HepG2 (cell line): ENCODE results near the gene PCDH12. TPM values are rescaled to one million over a fixed set of nuclear protein-coding genes. Genes with fewer than 3 reads are reported as not detected.

Source experiments
- ATAC-seq: fragments of 200-7000 bp; cut with Tn5 transposase; 3 replicates; pipeline ENCODE4 v1.9.1; 2020; ENCODE audit warnings: mild to moderate bottlenecking, moderate library complexity
- BruUV-seq: library from RNA; stranded (reverse); fragments of 400-500 nt; replicated peaks from 2 replicates; lab custom pipeline; 2021; lab: Mats Ljungman, UMichigan
- CTCF ChIA-PET: fragments of 300-600 bp; formaldehyde crosslinking; extraction: SDS; loops from one replicate; lab custom pipeline; 2021; ENCODE audit warnings: low total read pairs, inconsistent platforms, low intra/inter-chr PET ratio; lab: Yijun Ruan, JAX
- POLR2A ChIA-PET: fragments of 350-600 bp; sonication (Branson Sonifier 250); formaldehyde crosslinking; loops from one replicate; lab custom pipeline; 2020; ENCODE audit warnings: antibody characterized with exemption, inconsistent platforms; lab: Yijun Ruan, JAX
- DNase-seq: peaks from one replicate; pipeline ENCODE4 v3.0.0-alpha.2; 2015; ENCODE audit warnings: low spot score
- FAIRE-seq: peaks from 3 replicates; lab custom pipeline; 2011; peaks lifted over from hg19 to GRCh38; lab: Jason Lieb, UNC
- H2AFZ ChIP-seq: one replicate; pipeline ENCODE4 v1.6.1; 2011; ENCODE audit warnings: low read length, inconsistent platforms
- H3K27ac ChIP-seq: fragments of 300-600 bp; 3 replicates; pipeline ENCODE4 v1.8.0; 2011; ENCODE audit warnings: mixed run types, mild to moderate bottlenecking, mixed read lengths, low read length, inconsistent platforms; ENCODE audit not compliant: insufficient read depth; ENCODE audit errors: extremely low read length
- H3K27me3 ChIP-seq, 2 experiments: fragments of 200-600 bp in 1 of 2; 2 replicates in 1 of 2; 3 replicates in 1 of 2; pipeline versions ENCODE4 v1.6.0 to v1.8.0; 2011; ENCODE audit warnings: low read length in 2 of 2, mild to moderate bottlenecking in 2 of 2, moderate library complexity in 2 of 2, inconsistent platforms in 1 of 2; ENCODE audit not compliant: insufficient read depth in 2 of 2, control insufficient read depth in 1 of 2
- H3K36me3 ChIP-seq, 2 experiments: fragments of 200-600 bp in 1 of 2; replicated peaks in 1 of 2; 2 replicates in 1 of 2; 3 replicates in 1 of 2; pipeline versions ENCODE4 v1.5.1 to v1.8.0; 2011; ENCODE audit warnings: low read length in 2 of 2, inconsistent platforms in 1 of 2; ENCODE audit not compliant: insufficient read depth in 2 of 2, control insufficient read depth in 1 of 2
- H3K4me1 ChIP-seq: 2 replicates; pipeline ENCODE4 v1.5.1; 2012; ENCODE audit warnings: low read length, inconsistent platforms; ENCODE audit not compliant: insufficient read depth
- H3K4me2 ChIP-seq: 2 replicates; pipeline ENCODE4 v1.6.0; 2011; ENCODE audit warnings: low read depth, low read length, inconsistent platforms
- H3K4me3 ChIP-seq, 3 experiments: fragments of 200-600 bp in 1 of 3; sonication (generic), shearing (Covaris generic) in 1 of 3; replicated peaks in 1 of 3; 2 replicates each; pipeline ENCODE4 v1.5.1; 2011 to 2016; ENCODE audit warnings: low read length in 3 of 3, inconsistent platforms in 2 of 3, low read depth in 2 of 3, mild to moderate bottlenecking in 2 of 3, control low read depth in 1 of 3, mixed read lengths in 1 of 3; ENCODE audit not compliant: insufficient read depth in 1 of 3
- H3K79me2 ChIP-seq: one replicate; pipeline ENCODE4 v1.6.1; 2011; ENCODE audit warnings: low read length, inconsistent platforms; ENCODE audit not compliant: insufficient read depth
- H3K9ac ChIP-seq: 2 replicates; pipeline ENCODE4 v1.6.0; 2011; ENCODE audit warnings: mild to moderate bottlenecking, low read depth, low read length, inconsistent platforms; ENCODE audit not compliant: insufficient read depth
- H3K9me3 ChIP-seq: 2 replicates; pipeline ENCODE4 v1.5.1; 2012; ENCODE audit warnings: mild to moderate bottlenecking, low read length
- H4K20me1 ChIP-seq: 2 replicates; pipeline ENCODE4 v1.6.0; 2011; ENCODE audit warnings: inconsistent platforms, mild to moderate bottlenecking, low read length, moderate library complexity; ENCODE audit not compliant: insufficient read depth
- NAIF1 ChIP-seq: sonication (generic); formaldehyde crosslinking; IDR thresholded peaks from 2 replicates; pipeline ENCODE4 v1.5.0; 2020; ENCODE audit warnings: mild to moderate bottlenecking, missing genetic modification reagents, borderline replicate concordance
- PHB2 ChIP-seq: fragments of 450-650 bp; IDR thresholded peaks from 2 replicates; pipeline ENCODE4 v1.6.1; 2018; ENCODE audit not compliant: partially characterized antibody
- REPIN1 ChIP-seq: sonication (generic); formaldehyde crosslinking; IDR thresholded peaks from 2 replicates; pipeline ENCODE4 v1.8.0; 2022; ENCODE audit warnings: missing genetic modification reagents, low read depth, mild to moderate bottlenecking, borderline replicate concordance
- SRY ChIP-seq: sonication (generic); formaldehyde crosslinking; IDR thresholded peaks from 2 replicates; pipeline ENCODE4 v1.8.0; 2022; ENCODE audit warnings: mild to moderate bottlenecking, missing genetic modification reagents
- TRIM24 ChIP-seq: sonication (generic); formaldehyde crosslinking; IDR thresholded peaks from 2 replicates; pipeline ENCODE4 v1.8.0; 2022; ENCODE audit warnings: mild to moderate bottlenecking, missing genetic modification reagents
- WGBS: methylation state at CpG from one replicate; pipeline ENCODE4 v1.1.6; 2017; ENCODE audit warnings: low lambda C conversion rate; 5-methylcytosine and 5-hydroxymethylcytosine counted together
- in situ Hi-C: cut with HindIII; loops from 2 replicates; pipeline ENCODE4 v1.10.0; 2017; ENCODE audit warnings: low pct_unique_long_range_greater_than_20kb; ENCODE audit not compliant: extremely low pct_ligation_motif_present
- intact Hi-C: fragments of 100-400 bp; cut with micrococcal nuclease; formaldehyde crosslinking; loops from one replicate; pipeline ENCODE4 v1.10.0; 2022; ENCODE audit not compliant: unreplicated experiment
- polyA plus RNA-seq, 8 experiments: library from polyadenylated mRNA; depleted of rRNA in 3 of 8; stranded (reverse) in 7 of 8; unstranded in 1 of 8; fragments of >200 nt; fragmentation: Illumina TruSeq in 4 of 8; extraction: Trizol in 4 of 8; gene quantifications; 2 replicates each; pipeline versions ENCODE4 v1.2.1 to v1.2.3, GENCODE V29; 2011 to 2016; ENCODE audit warnings: low read depth in 4 of 8, missing spikeins in 1 of 8, mixed read lengths in 1 of 8; ENCODE audit not compliant: insufficient read depth in 1 of 8
- total RNA-seq, 5 experiments: library from RNA; depleted of rRNA; stranded (reverse); fragments of >200 nt; fragmentation: Illumina TruSeq; extraction: Trizol; gene quantifications; 2 replicates each; pipeline ENCODE4 v1.2.3, GENCODE V29; 2016; ENCODE audit warnings: low read depth in 1 of 5
- TF ChIP-seq, protein P1 (sequence below): sonication (generic); formaldehyde crosslinking; IDR thresholded peaks from 2 replicates; pipeline ENCODE4 v1.4.0; 2020; ENCODE audit warnings: missing genetic modification reagents, borderline replicate concordance

Gene PCDH12
- total and polyA plus RNA-seq, 2 of the 13 experiments (the other 11 are each of a cell fraction or from before 2014, with no cell fraction given) = not detected

DNA sequence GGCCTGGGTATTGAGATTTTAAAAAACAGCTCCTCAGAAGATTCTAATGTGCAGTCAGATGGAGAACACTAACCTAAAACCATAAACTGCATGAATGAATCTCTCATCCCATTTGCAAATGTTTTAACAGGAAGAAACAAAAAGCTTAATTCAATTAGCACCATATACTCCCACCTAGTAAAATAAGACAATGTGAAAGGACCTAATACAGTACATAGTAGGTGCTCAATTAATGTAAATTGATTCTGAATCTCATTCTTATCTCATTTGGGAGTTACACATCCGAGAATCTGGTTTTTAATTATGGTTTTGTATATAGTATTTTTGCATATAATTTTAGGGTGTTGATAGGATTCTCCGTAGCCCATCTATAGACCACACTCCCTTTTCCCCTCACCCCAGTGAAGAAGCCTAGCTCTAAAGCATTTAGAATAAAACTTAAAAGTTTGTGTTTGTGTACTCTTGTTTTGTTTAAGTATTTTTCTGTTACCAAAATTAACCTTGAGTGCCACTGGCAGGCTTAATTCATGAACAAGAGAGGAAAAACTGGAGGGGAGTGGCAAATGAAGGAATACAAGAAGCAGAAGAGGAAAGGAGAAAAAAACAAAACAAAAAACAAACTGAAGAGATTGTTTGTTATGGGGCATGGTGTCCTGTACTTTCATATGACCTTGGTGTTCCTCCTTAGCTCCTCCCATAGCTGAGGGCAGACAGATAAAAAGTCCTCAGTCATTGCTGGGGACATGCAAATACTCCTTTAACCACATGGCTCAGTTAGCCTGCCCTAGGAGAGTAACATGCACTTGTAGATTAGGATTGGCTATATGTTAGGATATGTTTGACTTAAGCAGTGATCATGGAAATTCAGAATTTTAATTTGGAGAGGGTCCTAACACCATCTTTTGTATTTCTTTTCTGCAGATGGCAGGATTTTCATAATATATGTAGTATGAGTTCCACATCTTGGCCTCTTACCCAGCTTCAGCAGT lies 12.1 kb upstream of the PCDH12 start:
- POLR2A ChIA-PET = interaction anchor here (0.8 to 2.9 kb wide), 14 partner anchors 9 to 372 kb away, joined by 3 to 26 read pairs (median 4); partner anchors contain the start of genes DELE1, GNPDA1 and PCDH12
- no peak for FAIRE-seq
- no peak for ATAC-seq
- WGBS = 57% methylated on average over 2 of the region's 2 CpGs
- peak overlapping the region; percentile 76 to 95 (median 89) for H3K4me3 ChIP-seq
- peaks cover 55% of the 10 kb centered on the region for H3K4me1 ChIP-seq
- TF ChIP-seq SRY = no peak
- TF ChIP-seq NAIF1 (CRISPR knock-in tag) = 0 out of 2 replicates have a peak, but pooled peaks have one; percentile 29
- TF ChIP-seq, all 625 proteins: peak for 1
- Histone ChIP-seq H2AFZ (no peak overlapping the region), H3K27me3 (no peaks in the 10 kb centered on the region; a peak in 1 of 5 replicates), H3K4me2 (peak overlapping the region; percentile 65), H3K36me3 (peaks cover 3 to 10% of the 10 kb centered on the region in 2 experiments; a peak in 2 of 5 replicates), H4K20me1 (no peaks in the 10 kb centered on the region), H3K9ac (peak overlapping the region; percentile 95), H3K79me2 (peaks cover 4% of the 10 kb centered on the region), H3K9me3 (no peaks in the 10 kb centered on the region), H3K27ac (peak overlapping the region; percentile 87)
- no TSS peak for BruUV-seq
- no peak for DNase-seq
- CTCF ChIA-PET = no interaction called here
- in situ Hi-C loops (no loop called here), intact Hi-C loops (no loop called here)

DNA sequence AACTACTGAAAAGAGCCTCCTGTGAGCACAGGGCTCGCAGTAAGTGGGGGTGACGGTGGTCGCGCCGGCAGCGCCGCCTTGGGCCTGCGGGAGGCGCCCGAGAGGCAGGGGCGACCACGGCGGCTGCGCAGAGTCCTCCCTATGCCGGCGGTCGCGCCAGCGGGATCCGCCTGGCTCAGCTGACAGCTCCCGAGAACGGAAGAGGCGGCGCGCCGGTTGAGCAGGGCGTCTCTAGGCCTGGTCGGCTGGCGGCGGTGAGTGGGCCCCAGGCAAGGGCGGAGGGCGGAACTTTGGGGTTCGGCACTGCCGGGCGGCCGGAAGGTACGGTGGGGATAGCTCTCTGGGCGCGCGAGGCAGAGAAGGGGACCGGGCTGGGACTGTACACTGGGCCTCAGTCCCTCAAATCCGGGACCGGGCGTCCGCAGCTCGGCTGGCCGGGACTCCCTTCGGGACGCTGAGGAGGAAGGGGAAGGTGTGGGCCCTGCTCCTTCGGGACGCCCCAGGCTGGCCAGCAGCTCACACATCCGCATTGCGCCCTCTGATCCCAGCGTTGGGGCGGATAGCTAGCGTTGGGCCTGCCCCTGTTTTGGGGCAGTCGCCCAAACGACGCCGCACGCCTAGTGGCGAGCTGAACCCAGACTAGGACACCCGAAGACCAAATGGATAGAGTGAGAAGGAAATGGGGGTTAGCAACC lies 11.1 kb upstream of the PCDH12 start, which contains the start of gene RNF14:
Gene RNF14 (plus strand): TSS at position 192 of the 695 bp plus-strand sequence. CDS start 4,484 bp downstream, outside the sequence.
- intact Hi-C loops (no loop called here), in situ Hi-C loops (no loop called here)
- H3K27me3 ChIP-seq = no peaks in the 10 kb centered on the region; a peak in 2 of 5 replicates
- H3K4me1 ChIP-seq = peaks cover 49% of the 10 kb centered on the region
- WGBS = 0% methylated on average over 12 of the region's 63 CpGs
- ChIA-PET POLR2A (interaction anchor here (0.8 to 2.9 kb wide), 16 partner anchors 8 to 373 kb away, joined by 3 to 26 read pairs (median 4); partner anchors contain the start of genes DELE1, GNPDA1, HDAC3 and PCDH12), CTCF (no interaction called here)
- ATAC-seq = peak; percentile 98
- no peaks in the 10 kb centered on the region for H3K9me3 ChIP-seq
- H4K20me1 ChIP-seq = no peaks in the 10 kb centered on the region
- peak; percentile 87 for DNase-seq
- peak within 1 kb of the TSS; percentile 95 for H3K9ac ChIP-seq
- peaks cover 4% of the 10 kb centered on the region for H3K79me2 ChIP-seq
- peak within 1 kb of the TSS; percentile 92 for H3K4me2 ChIP-seq
- TSS peak; percentile 85 for BruUV-seq
- peak within 1 kb of the TSS; percentile 87 for H3K27ac ChIP-seq
- H3K4me3 ChIP-seq = peak within 1 kb of the TSS; percentile 76 to 95 (median 89)
- peak; percentile 71 for FAIRE-seq
- peaks cover 2 to 3% of the 10 kb centered on the region in 2 experiments; a peak in 2 of 5 replicates for H3K36me3 ChIP-seq
- H2AFZ ChIP-seq = peak within 1 kb of the TSS; percentile 97
- TF ChIP-seq TRIM24 (CRISPR knock-in tag) (no peak), REPIN1 (CRISPR knock-in tag) (0 out of 2 replicates have a peak, but pooled peaks have one; percentile 53), PHB2 (no peak)
- TF ChIP-seq, protein P1, sequence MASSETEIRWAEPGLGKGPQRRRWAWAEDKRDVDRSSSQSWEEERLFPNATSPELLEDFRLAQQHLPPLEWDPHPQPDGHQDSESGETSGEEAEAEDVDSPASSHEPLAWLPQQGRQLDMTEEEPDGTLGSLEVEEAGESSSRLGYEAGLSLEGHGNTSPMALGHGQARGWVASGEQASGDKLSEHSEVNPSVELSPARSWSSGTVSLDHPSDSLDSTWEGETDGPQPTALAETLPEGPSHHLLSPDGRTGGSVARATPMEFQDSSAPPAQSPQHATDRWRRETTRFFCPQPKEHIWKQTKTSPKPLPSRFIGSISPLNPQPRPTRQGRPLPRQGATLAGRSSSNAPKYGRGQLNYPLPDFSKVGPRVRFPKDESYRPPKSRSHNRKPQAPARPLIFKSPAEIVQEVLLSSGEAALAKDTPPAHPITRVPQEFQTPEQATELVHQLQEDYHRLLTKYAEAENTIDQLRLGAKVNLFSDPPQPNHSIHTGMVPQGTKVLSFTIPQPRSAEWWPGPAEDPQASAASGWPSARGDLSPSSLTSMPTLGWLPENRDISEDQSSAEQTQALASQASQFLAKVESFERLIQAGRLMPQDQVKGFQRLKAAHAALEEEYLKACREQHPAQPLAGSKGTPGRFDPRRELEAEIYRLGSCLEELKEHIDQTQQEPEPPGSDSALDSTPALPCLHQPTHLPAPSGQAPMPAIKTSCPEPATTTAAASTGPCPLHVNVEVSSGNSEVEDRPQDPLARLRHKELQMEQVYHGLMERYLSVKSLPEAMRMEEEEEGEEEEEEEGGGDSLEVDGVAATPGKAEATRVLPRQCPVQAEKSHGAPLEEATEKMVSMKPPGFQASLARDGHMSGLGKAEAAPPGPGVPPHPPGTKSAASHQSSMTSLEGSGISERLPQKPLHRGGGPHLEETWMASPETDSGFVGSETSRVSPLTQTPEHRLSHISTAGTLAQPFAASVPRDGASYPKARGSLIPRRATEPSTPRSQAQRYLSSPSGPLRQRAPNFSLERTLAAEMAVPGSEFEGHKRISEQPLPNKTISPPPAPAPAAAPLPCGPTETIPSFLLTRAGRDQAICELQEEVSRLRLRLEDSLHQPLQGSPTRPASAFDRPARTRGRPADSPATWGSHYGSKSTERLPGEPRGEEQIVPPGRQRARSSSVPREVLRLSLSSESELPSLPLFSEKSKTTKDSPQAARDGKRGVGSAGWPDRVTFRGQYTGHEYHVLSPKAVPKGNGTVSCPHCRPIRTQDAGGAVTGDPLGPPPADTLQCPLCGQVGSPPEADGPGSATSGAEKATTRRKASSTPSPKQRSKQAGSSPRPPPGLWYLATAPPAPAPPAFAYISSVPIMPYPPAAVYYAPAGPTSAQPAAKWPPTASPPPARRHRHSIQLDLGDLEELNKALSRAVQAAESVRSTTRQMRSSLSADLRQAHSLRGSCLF (CRISPR knock-in tag) = peak; percentile 89
